Myocyte (in vitro differentiated cells): Measurements from ENCODE around the gene SOBP. TPM values are rescaled to one million over a fixed set of nuclear protein-coding genes. Genes with fewer than 3 reads are reported as not detected.
"Not testable (repeated sequence)": the region's sequence is repeated elsewhere in the genome, so short reads cannot be mapped to it uniquely, and the experiment has no call there.

ENCODE experiments used
- DNase-seq: peaks from one replicate; pipeline ENCODE4 v3.0.0-alpha.2; 2012; ENCODE audit warnings: low read depth
- total RNA-seq: library from RNA; depleted of rRNA; stranded (reverse); fragments of >200 nt; gene quantifications from 2 replicates; pipeline ENCODE4 v1.2.3, GENCODE V29; 2014

The SOBP gene
- total RNA-seq, 1 donor from 2014 or later, result 0.21 TPM

- DNase-seq, result no peak
Measured at GRCh38 chr6:107550241-107550840, 60.4 kb downstream of the SOBP start.

- DNase-seq, result no peak
Measured at GRCh38 chr6:107550906-107551305, 61.0 kb downstream of the SOBP start.

- DNase-seq, result not testable (repeated sequence)
Measured at GRCh38 chr6:107553121-107553520, 63.2 kb downstream of the SOBP start.

GRCh38 chr6:107554326-107554725 is 64.4 kb downstream of the SOBP start:
- no peak for DNase-seq

GRCh38 chr6:107554918-107555317 is 65.0 kb downstream of the SOBP start:
- no peak for DNase-seq

- no peak for DNase-seq
Measured at GRCh38 chr6:107555449-107555848, 65.5 kb downstream of the SOBP start.

- no peak for DNase-seq
Measured at GRCh38 chr6:107556082-107556481, 66.2 kb downstream of the SOBP start.

- no peak for DNase-seq
Measured at GRCh38 chr6:107557698-107558097, 67.8 kb downstream of the SOBP start.

- DNase-seq, result no peak
Measured at GRCh38 chr6:107560657-107561056, 70.7 kb downstream of the SOBP start.

- DNase-seq, result no peak
Measured at GRCh38 chr6:107561306-107561705, 71.4 kb downstream of the SOBP start.

GRCh38 chr6:107563694-107564588 is 74.0 kb downstream of the SOBP start:
- DNase-seq, result no peak

GRCh38 chr6:107564589-107564951 is 74.7 kb downstream of the SOBP start:
- DNase-seq, result no peak

- DNase-seq, result no peak
Measured at GRCh38 chr6:107565165-107565723, 75.3 kb downstream of the SOBP start.

GRCh38 chr6:107567643-107568042 is 77.7 kb downstream of the SOBP start:
- DNase-seq, result no peak

GRCh38 chr6:107569473-107569872 is 79.6 kb downstream of the SOBP start:
- DNase-seq, result no peak

- DNase-seq, result no peak
Measured at GRCh38 chr6:107571354-107571753, 81.4 kb downstream of the SOBP start.

GRCh38 chr6:107572886-107573285 is 83.0 kb downstream of the SOBP start:
- DNase-seq, result no peak

- DNase-seq, result no peak
Measured at GRCh38 chr6:107574856-107575255, 84.9 kb downstream of the SOBP start.

GRCh38 chr6:107576852-107577251 is 86.9 kb downstream of the SOBP start:
- DNase-seq, result peak; percentile 7

- no peak for DNase-seq
Measured at GRCh38 chr6:107578642-107579341, 88.9 kb downstream of the SOBP start.

GRCh38 chr6:107579456-107580056 is 89.6 kb downstream of the SOBP start:
- no peak for DNase-seq
